ENCODE data around the gene LRRC8A. TPM values are rescaled to one million over a fixed set of nuclear protein-coding genes. Genes with fewer than 3 reads are reported as not detected.

LRRC8A gene
- total and polyA plus RNA-seq, 2 experiments from 2014 or later = 37.3 to 80.5 TPM

- Mint-ChIP-seq H3K36me3 (ENCODE audit: low read depth) (peaks cover 37% of the 10 kb centered on the region), H3K9me3 (no peaks in the 10 kb centered on the region), H3K27ac (no peak overlapping the region), H3K27me3 (ENCODE audit: insufficient read depth, low read depth, poor library complexity) (peaks cover 5% of the 10 kb centered on the region), H3K4me3 (no peak overlapping the region), H3K4me1 (peaks cover 31% of the 10 kb centered on the region)
- no peak overlapping the region for H2AFZ ChIP-seq
- H3K36me3 ChIP-seq (ENCODE audit: insufficient read depth) = peaks cover 11% of the 10 kb centered on the region
- H3K27ac ChIP-seq (ENCODE audit: low read depth) = no peak overlapping the region
- ATAC-seq (no peak), DNase-seq (ENCODE audit: low spot score) (no peak)
- H4K20me1 ChIP-seq (replicated peaks; ENCODE audit: insufficient read depth) = peaks cover 27% of the 10 kb centered on the region
- H3K27me3 ChIP-seq (ENCODE audit: insufficient read depth) = no peaks in the 10 kb centered on the region
- peaks cover 47% of the 10 kb centered on the region for H3K79me2 ChIP-seq (replicated peaks; ENCODE audit: insufficient read depth)
- no peak overlapping the region for H3K4me3 ChIP-seq
- TF ChIP-seq REST (IDR thresholded peaks at IDR 0.05; ENCODE audit: unreplicated experiment) = no peak
- no peak for TF ChIP-seq EZH2phosphoT487 (IDR thresholded peaks at IDR 0.05; ENCODE audit: unreplicated experiment)
- TF ChIP-seq ZNF114 (CRISPR knock-in tag; IDR thresholded peaks at IDR 0.05) = no peak
- TF ChIP-seq ZNF331 (CRISPR knock-in tag; IDR thresholded peaks at IDR 0.05; ENCODE audit: low read depth) = no peak
- TF ChIP-seq JUNB (IDR thresholded peaks at IDR 0.05; ENCODE audit: unreplicated experiment) = no peak
- TF ChIP-seq CREB1 (CRISPR knock-in tag; IDR thresholded peaks at IDR 0.05; ENCODE audit: low read depth) = no peak
- no peak for TF ChIP-seq STAT1 (IDR thresholded peaks at IDR 0.05; ENCODE audit: unreplicated experiment)
- no peak for TF ChIP-seq NANOG (IDR thresholded peaks at IDR 0.05; ENCODE audit: borderline replicate concordance)
- TF ChIP-seq POLR2AphosphoS5 (IDR thresholded peaks at IDR 0.05; ENCODE audit: low read depth) = no peak
- no peak for TF ChIP-seq ETS1 (IDR thresholded peaks at IDR 0.05)
- no peak for TF ChIP-seq CTCF (conservative IDR thresholded peaks at IDR 0.05; ENCODE audit: low read depth in 2 of 2)
- TF ChIP-seq EZH2 (IDR thresholded peaks at IDR 0.05; ENCODE audit: low read depth, unreplicated experiment) = no peak
- H3K4me2 ChIP-seq = no peak overlapping the region
- no peaks in the 10 kb centered on the region for H3K9me2 ChIP-seq (ENCODE audit: insufficient read depth)
- H3F3A ChIP-seq (replicated peaks; ENCODE audit: low read depth) = 0 out of 2 replicates have a peak, but pooled peaks cover 3% of the 10 kb centered on the region
- H3K4me1 ChIP-seq (ENCODE audit: insufficient read depth) = peaks cover 11% of the 10 kb centered on the region; the same call in 1 of the 2 replicates
These were observed 17.1 kb downstream of the LRRC8A start for GRCh38 chr9:128898845-128899565.
